HG03095 (cell line): ENCODE results near the gene SLC18B1.
A peak's percentile ranks its signal among the peaks of the same experiment; 100 is the strongest.

ENCODE experiments used
- ATAC-seq: cut with Tn5 transposase; IDR thresholded peaks from one replicate; pipeline ENCODE4 v1.9.1; 2021; ENCODE audit warnings: moderate library complexity; ENCODE audit not compliant: unreplicated experiment

SLC18B1 gene

GRCh38 chr6:132797951-132798868 lies at the start of gene SLC18B1:
TSS of gene SLC18B1 (minus strand) at chr6:132798637. CDS start at chr6:132798456, 181 bp downstream.
- ATAC-seq = peak; percentile 41

GRCh38 chr6:132843316-132844035 lies 45.0 kb upstream of the SLC18B1 start:
- ATAC-seq = no peak

- ATAC-seq = no peak
Observed at GRCh38 chr6:132841966-132842365, 43.5 kb upstream of the SLC18B1 start.

- ATAC-seq = no peak
Observed at GRCh38 chr6:132832891-132833290, 34.5 kb upstream of the SLC18B1 start.

GRCh38 chr6:132830334-132830751 lies 31.9 kb upstream of the SLC18B1 start:
- ATAC-seq = no peak

- no peak for ATAC-seq
Observed at GRCh38 chr6:132820629-132821381, 22.4 kb upstream of the SLC18B1 start.

- no peak for ATAC-seq
Observed at GRCh38 chr6:132819405-132820161, 21.1 kb upstream of the SLC18B1 start.

GRCh38 chr6:132818404-132819359 lies 20.2 kb upstream of the SLC18B1 start:
- ATAC-seq = no peak

GRCh38 chr6:132817554-132818403 lies 19.3 kb upstream of the SLC18B1 start:
- ATAC-seq = no peak

GRCh38 chr6:132816660-132817059 lies 18.2 kb upstream of the SLC18B1 start:
- no peak for ATAC-seq

- ATAC-seq = peak; percentile 4
Observed at GRCh38 chr6:132814716-132815570, 16.5 kb upstream of the SLC18B1 start.

GRCh38 chr6:132813173-132813856 lies 14.9 kb upstream of the SLC18B1 start:
- ATAC-seq = peak; percentile 31

- no peak for ATAC-seq
Observed at GRCh38 chr6:132812756-132813172, 14.3 kb upstream of the SLC18B1 start.

- ATAC-seq = no peak
Observed at GRCh38 chr6:132812255-132812732, 13.9 kb upstream of the SLC18B1 start.

- ATAC-seq = no peak
Observed at GRCh38 chr6:132811276-132811675, 12.8 kb upstream of the SLC18B1 start.

GRCh38 chr6:132805548-132805947 lies 7.1 kb upstream of the SLC18B1 start:
- ATAC-seq = no peak

- no peak for ATAC-seq
Observed at GRCh38 chr6:132804251-132804650, 5.8 kb upstream of the SLC18B1 start.
